ENCODE results near the gene CNTN6. TPM values are rescaled to one million over a fixed set of nuclear protein-coding genes. Genes with fewer than 3 reads are reported as not detected.

CNTN6 gene
- total and polyA plus RNA-seq, 2 experiments from 2014 or later = not detected

GRCh38 chr3:1164101-1164500 lies 71.3 kb downstream of the CNTN6 start:
- H3F3A ChIP-seq (replicated peaks; ENCODE audit: low read depth) = no peaks in the 10 kb centered on the region
- TF ChIP-seq NANOG (IDR thresholded peaks at IDR 0.05; ENCODE audit: borderline replicate concordance) = no peak
- no peak for TF ChIP-seq CTCF (conservative IDR thresholded peaks at IDR 0.05; ENCODE audit: low read depth in 2 of 2)
- TF ChIP-seq REST (IDR thresholded peaks at IDR 0.05; ENCODE audit: unreplicated experiment) = no peak
- TF ChIP-seq ETS1 (IDR thresholded peaks at IDR 0.05) = no peak
- no peak for TF ChIP-seq EZH2phosphoT487 (IDR thresholded peaks at IDR 0.05; ENCODE audit: unreplicated experiment)
- no peak for TF ChIP-seq JUNB (IDR thresholded peaks at IDR 0.05; ENCODE audit: unreplicated experiment)
- TF ChIP-seq EZH2 (IDR thresholded peaks at IDR 0.05; ENCODE audit: low read depth, unreplicated experiment) = no peak
- TF ChIP-seq CREB1 (CRISPR knock-in tag; IDR thresholded peaks at IDR 0.05; ENCODE audit: low read depth) = no peak
- TF ChIP-seq ZNF331 (CRISPR knock-in tag; IDR thresholded peaks at IDR 0.05; ENCODE audit: low read depth) = no peak
- no peak for TF ChIP-seq STAT1 (IDR thresholded peaks at IDR 0.05; ENCODE audit: unreplicated experiment)
- no peak for TF ChIP-seq ZNF114 (CRISPR knock-in tag; IDR thresholded peaks at IDR 0.05)
- TF ChIP-seq POLR2AphosphoS5 (IDR thresholded peaks at IDR 0.05; ENCODE audit: low read depth) = no peak
- no peak for TF ChIP-seq ZNF462 (CRISPR knock-in tag; IDR thresholded peaks at IDR 0.05)
- H3K9me2 ChIP-seq (ENCODE audit: insufficient read depth) = 0 out of 2 replicates have a peak, but pooled peaks cover 2% of the 10 kb centered on the region
- H4K20me1 ChIP-seq (replicated peaks; ENCODE audit: insufficient read depth) = no peaks in the 10 kb centered on the region
- no peak overlapping the region for H3K27ac Mint-ChIP-seq
- peaks cover 30% of the 10 kb centered on the region for H3K36me3 Mint-ChIP-seq (ENCODE audit: low read depth)
- no peak overlapping the region for H3K4me3 Mint-ChIP-seq
- H3K4me1 ChIP-seq (ENCODE audit: insufficient read depth) = no peaks in the 10 kb centered on the region
- H3K9me3 Mint-ChIP-seq = peaks cover 88% of the 10 kb centered on the region
- H3K27me3 ChIP-seq (ENCODE audit: insufficient read depth) = no peaks in the 10 kb centered on the region
- no peak overlapping the region for H3K27ac ChIP-seq (ENCODE audit: low read depth)
- H3K4me3 ChIP-seq = no peak overlapping the region
- DNase-seq (ENCODE audit: low spot score) (no peak), ATAC-seq (no peak)
- H3K79me2 ChIP-seq (replicated peaks; ENCODE audit: insufficient read depth) = no peaks in the 10 kb centered on the region
- no peaks in the 10 kb centered on the region for H3K4me1 Mint-ChIP-seq
- no peaks in the 10 kb centered on the region for H3K36me3 ChIP-seq (ENCODE audit: insufficient read depth)
- H2AFZ ChIP-seq = no peak overlapping the region
- no peak overlapping the region for H3K4me2 ChIP-seq
- no peaks in the 10 kb centered on the region for H3K27me3 Mint-ChIP-seq (ENCODE audit: insufficient read depth, low read depth, poor library complexity)

Measured in GM23338 (cell line).